Neural cell (in vitro differentiated cells): ENCODE results near the gene RNU6-7. TPM values are rescaled to one million over a fixed set of nuclear protein-coding genes. Genes with fewer than 3 reads are reported as not detected.

Source experiments
- H2AFZ ChIP-seq: fragments of 200-600, 300-800 bp; sonication (generic), shearing (Covaris generic); 2 replicates; pipeline ENCODE4 v1.6.0; 2014; ENCODE audit warnings: low read depth, mild to moderate bottlenecking, antibody characterized with exemption, low read length, moderate library complexity
- H3F3A ChIP-seq: fragments of 200-600 bp; shearing (Covaris generic); 2 replicates; pipeline ENCODE4 v1.6.1; 2016; ENCODE audit warnings: mild to moderate bottlenecking, moderate library complexity, mixed read lengths, antibody characterized with exemption, low read length; ENCODE audit not compliant: insufficient read depth, poor library complexity, severe bottlenecking
- H3K27ac ChIP-seq: fragments of 200-600, 300-800 bp; sonication (generic), shearing (Covaris generic); 2 replicates; pipeline ENCODE4 v1.5.1; 2014; ENCODE audit warnings: mild to moderate bottlenecking, low read length, moderate library complexity
- H3K27me3 ChIP-seq: fragments of 300-800, 200-600 bp; sonication (generic), shearing (Covaris generic); 2 replicates; pipeline ENCODE4 v1.6.0; 2014; ENCODE audit warnings: mild to moderate bottlenecking, low read depth, low read length, moderate library complexity; ENCODE audit not compliant: insufficient read depth
- H3K36me3 ChIP-seq: fragments of 300-800, 200-600 bp; sonication (generic), shearing (Covaris generic); 2 replicates; pipeline ENCODE4 v1.5.1; 2014; ENCODE audit warnings: mild to moderate bottlenecking, antibody characterized with exemption, low read length, moderate library complexity; ENCODE audit not compliant: insufficient read depth
- H3K4me2 ChIP-seq: fragments of 300-800, 200-600 bp; sonication (generic), shearing (Covaris generic); 2 replicates; pipeline ENCODE4 v1.6.0; 2014; ENCODE audit warnings: mild to moderate bottlenecking, low read length
- H3K4me3 ChIP-seq: fragments of 300-800, 200-600 bp; sonication (generic), shearing (Covaris generic); 2 replicates; pipeline ENCODE4 v1.5.1; 2014; ENCODE audit warnings: mild to moderate bottlenecking, low read length, moderate library complexity
- H3K79me2 ChIP-seq: fragments of 200-600 bp; shearing (Covaris generic); replicated peaks from 2 replicates; pipeline ENCODE4 v1.6.0; 2014; ENCODE audit warnings: mild to moderate bottlenecking, low read length, moderate library complexity; ENCODE audit not compliant: insufficient read depth
- H3K9ac ChIP-seq: fragments of 300-800, 200-600 bp; sonication (generic), shearing (Covaris generic); 2 replicates; pipeline ENCODE4 v1.6.1; 2016; ENCODE audit warnings: mild to moderate bottlenecking, low read length, mixed read lengths
- H3K9me2 ChIP-seq: fragments of 200-600 bp; shearing (Covaris generic); 2 replicates; pipeline ENCODE4 v1.6.1; 2016; ENCODE audit warnings: mild to moderate bottlenecking, low read length, mixed read lengths; ENCODE audit not compliant: insufficient read depth
- H3K9me3 ChIP-seq: fragments of 200-600, 300-800 bp; sonication (generic), shearing (Covaris generic); 2 replicates; pipeline ENCODE4 v1.6.1; 2016; ENCODE audit warnings: mild to moderate bottlenecking, mixed run types, low read length, moderate library complexity, mixed read lengths
- H4K20me1 ChIP-seq: fragments of 200-600 bp; shearing (Covaris generic); 2 replicates; pipeline ENCODE4 v1.6.1; 2016; ENCODE audit warnings: mild to moderate bottlenecking, mixed run types; ENCODE audit not compliant: insufficient read depth
- CTCF ChIP-seq: fragments of 450-650 bp; IDR thresholded peaks from 2 replicates; pipeline ENCODE4 v1.5.1; 2014; ENCODE audit warnings: antibody characterized with exemption, mild to moderate bottlenecking, moderate library complexity; ENCODE audit not compliant: poor library complexity, severe bottlenecking
- EP300 ChIP-seq: fragments of 450-650 bp; conservative IDR thresholded peaks from 2 replicates; pipeline ENCODE4 v1.6.1; 2014; ENCODE audit warnings: antibody characterized with exemption, mild to moderate bottlenecking, moderate library complexity; ENCODE audit not compliant: poor library complexity, severe bottlenecking
- EZH2 ChIP-seq: fragments of 200-600, 300-800 bp; shearing (Covaris generic), sonication (generic); IDR thresholded peaks from 2 replicates; pipeline ENCODE4 v1.6.1; 2014; ENCODE audit warnings: antibody characterized with exemption, low read length, borderline replicate concordance, mild to moderate bottlenecking; ENCODE audit not compliant: insufficient read depth, poor library complexity, severe bottlenecking
- MXI1 ChIP-seq: fragments of 450-650 bp; conservative IDR thresholded peaks from 2 replicates; pipeline ENCODE4 v1.6.1; 2014; ENCODE audit warnings: antibody characterized with exemption, mild to moderate bottlenecking; ENCODE audit not compliant: poor library complexity, severe bottlenecking
- POLR2AphosphoS5 ChIP-seq: IDR thresholded peaks from 2 replicates; pipeline ENCODE4 v1.6.1; 2012
- RAD21 ChIP-seq: fragments of 450-650 bp; conservative IDR thresholded peaks from 2 replicates; pipeline ENCODE4 v1.6.1; 2014; ENCODE audit warnings: antibody characterized with exemption, mild to moderate bottlenecking, moderate library complexity
- REST ChIP-seq: IDR thresholded peaks from 2 replicates; pipeline ENCODE4 v1.6.1; 2012; ENCODE audit warnings: borderline replicate concordance
- SMC3 ChIP-seq: fragments of 450-650 bp; conservative IDR thresholded peaks from 2 replicates; pipeline ENCODE4 v1.6.1; 2014; ENCODE audit warnings: antibody characterized with exemption, mild to moderate bottlenecking, moderate library complexity; ENCODE audit not compliant: poor library complexity
- TAF1 ChIP-seq: IDR thresholded peaks from 2 replicates; pipeline ENCODE4 v1.6.1; 2012; ENCODE audit warnings: low read depth
- polyA plus RNA-seq: library from polyadenylated mRNA; depleted of rRNA; stranded (reverse); fragments of >200 nt; gene quantifications from 2 replicates; pipeline ENCODE4 v1.2.3, GENCODE V29; 2014

The RNU6-7 gene
- polyA plus RNA-seq, 1 donor from 2014 or later, result not detected

- no peaks in the 10 kb centered on the region for H3K27me3 ChIP-seq
- TF ChIP-seq REST (no peak), EP300 (no peak), RAD21 (no peak), MXI1 (no peak), TAF1 (no peak), SMC3 (no peak), EZH2 (no peak), POLR2AphosphoS5 (no peak), CTCF (no peak)
- peak overlapping the region; percentile 77 for H3K9ac ChIP-seq
- H3F3A ChIP-seq, result peaks cover 8% of the 10 kb centered on the region
- H2AFZ ChIP-seq, result peak overlapping the region; percentile 75
- H3K79me2 ChIP-seq, result no peaks in the 10 kb centered on the region
- peak overlapping the region; percentile 90 for H3K4me3 ChIP-seq
- H3K9me2 ChIP-seq, result no peaks in the 10 kb centered on the region
- no peak overlapping the region for H3K27ac ChIP-seq
- no peaks in the 10 kb centered on the region for H4K20me1 ChIP-seq
- no peaks in the 10 kb centered on the region for H3K36me3 ChIP-seq
- no peaks in the 10 kb centered on the region for H3K9me3 ChIP-seq
- H3K4me2 ChIP-seq, result peak overlapping the region; percentile 49
Measured at GRCh38 chr14:32200368-32201192, 1.3 kb upstream of the RNU6-7 start.

- Histone ChIP-seq H4K20me1 (no peaks in the 10 kb centered on the region), H3K4me2 (peak overlapping the region; percentile 49), H2AFZ (peak overlapping the region; percentile 75), H3K36me3 (no peaks in the 10 kb centered on the region), H3K9me3 (no peaks in the 10 kb centered on the region), H3K79me2 (no peaks in the 10 kb centered on the region), H3K9ac (peak overlapping the region; percentile 77), H3F3A (peaks cover 8% of the 10 kb centered on the region), H3K27ac (peak overlapping the region; percentile 83), H3K27me3 (no peaks in the 10 kb centered on the region), H3K9me2 (no peaks in the 10 kb centered on the region), H3K4me3 (peak overlapping the region; percentile 90)
- no peak for TF ChIP-seq REST
- TF ChIP-seq EP300, result no peak
- TF ChIP-seq CTCF, result peak; percentile 18
- peak; percentile 22 for TF ChIP-seq SMC3
- peak; percentile 67 for TF ChIP-seq MXI1
- TF ChIP-seq TAF1, result no peak
- TF ChIP-seq RAD21, result no peak
- TF ChIP-seq EZH2, result no peak
- no peak for TF ChIP-seq POLR2AphosphoS5
Measured at GRCh38 chr14:32201193-32201815, 541 bp upstream of the RNU6-7 start.
